HCT116 (cell line): ENCODE results near the gene NEK3. TPM values are rescaled to one million over a fixed set of nuclear protein-coding genes. Genes with fewer than 3 reads are reported as not detected.
"Not testable (repeated sequence)": the region's sequence is repeated elsewhere in the genome, so short reads cannot be mapped to it uniquely, and the experiment has no call there.

Experiments
- ATAC-seq: fragments of 200-7000 bp; cut with Tn5 transposase; 2 replicates; pipeline ENCODE4 v1.9.1; 2020; ENCODE audit warnings: mild to moderate bottlenecking, moderate library complexity
- BruUV-seq: library from RNA; stranded (reverse); fragments of 400-500 nt; replicated peaks from 2 replicates; lab custom pipeline; 2021; lab: Mats Ljungman, UMichigan
- CTCF ChIA-PET: fragments of 300-600 bp; sonication (Branson Sonifier 250); formaldehyde crosslinking; loops from one replicate; lab custom pipeline; 2021; ENCODE audit warnings: antibody characterized with exemption; lab: Charles Lee
- POLR2A ChIA-PET: fragments of 300-600, 350-600 bp; sonication (Branson Sonifier 250); formaldehyde crosslinking; loops from one replicate; lab custom pipeline; 2021; ENCODE audit warnings: antibody characterized with exemption; lab: Charles Lee
- RAD21 ChIA-PET, 2 experiments: fragments of 300-600 bp; sonication (Branson Sonifier 250); formaldehyde crosslinking; loops; one replicate each; lab custom pipeline; 2023; ENCODE audit warnings: low total read pairs in 2 of 2; ENCODE audit not compliant: uncharacterized antibody in 2 of 2, unreplicated experiment in 2 of 2, low non-redundant PET in 1 of 2; lab: Charles Lee
- DNase-seq: peaks from one replicate; pipeline ENCODE4 v3.0.0-alpha.2; 2010; ENCODE audit warnings: low read depth, low spot score
- H2AFZ ChIP-seq: fragments of 200-600 bp; shearing (Covaris generic), sonication (generic); 2 replicates; pipeline ENCODE4 v1.6.1; 2017; ENCODE audit warnings: low read depth, mixed run types, mixed read lengths, antibody characterized with exemption, low read length; ENCODE audit not compliant: poor library complexity, severe bottlenecking
- H3K27ac ChIP-seq: 2 replicates; pipeline ENCODE4 v1.5.1; 2012; ENCODE audit warnings: low read depth, low read length
- H3K27me3 ChIP-seq: fragments of 200-600 bp; sonication (generic); 2 replicates; pipeline ENCODE4 v1.6.1; 2016; ENCODE audit warnings: mixed run types, low read length, mixed read lengths; ENCODE audit not compliant: insufficient read depth
- H3K36me3 ChIP-seq, 2 experiments: fragments of 200-500 bp in 1 of 2; fragments of 200-600 bp in 1 of 2; sonication (Bioruptor generic) in 1 of 2; sonication (generic) in 1 of 2; 2 replicates each; pipeline versions ENCODE4 v1.5.1 to v1.6.1; 2014 to 2016; ENCODE audit warnings: low read length in 2 of 2, inconsistent platforms in 1 of 2, mixed read lengths in 1 of 2, mixed run types in 1 of 2; ENCODE audit not compliant: insufficient read depth in 2 of 2, control insufficient read depth in 1 of 2
- H3K4me1 ChIP-seq, 2 experiments: fragments of 200-600 bp in 1 of 2; sonication (generic) in 1 of 2; 2 replicates each; pipeline versions ENCODE4 v1.5.1 to v1.6.1; 2012 to 2017; ENCODE audit warnings: low read length in 2 of 2, inconsistent platforms in 1 of 2, mild to moderate bottlenecking in 1 of 2, mixed read lengths in 1 of 2, mixed run types in 1 of 2, moderate library complexity in 1 of 2; ENCODE audit not compliant: insufficient read depth in 2 of 2, control insufficient read depth in 1 of 2
- H3K4me2 ChIP-seq: fragments of 200-600 bp; sonication (generic); 2 replicates; pipeline ENCODE4 v1.6.1; 2017; ENCODE audit warnings: mixed run types, low read length, mixed read lengths
- H3K4me3 ChIP-seq, 2 experiments: fragments of 200-600 bp in 1 of 2; sonication (generic) in 1 of 2; replicated peaks in 1 of 2; 2 replicates each; pipeline ENCODE4 v1.5.1; 2011 to 2016; ENCODE audit warnings: low read length in 2 of 2, control low read depth in 1 of 2, low read depth in 1 of 2, mild to moderate bottlenecking in 1 of 2, mixed read lengths in 1 of 2, mixed run types in 1 of 2
- H3K79me2 ChIP-seq: fragments of 200-600 bp; sonication (generic); 2 replicates; pipeline ENCODE4 v1.6.1; 2017; ENCODE audit warnings: mild to moderate bottlenecking, mixed run types, low read length, moderate library complexity, mixed read lengths; ENCODE audit not compliant: insufficient read depth
- H3K9ac ChIP-seq: fragments of 200-600 bp; sonication (generic); 2 replicates; pipeline ENCODE4 v1.6.1; 2016; ENCODE audit warnings: low read length, mixed read lengths
- H3K9me2 ChIP-seq: fragments of 200-600 bp; sonication (generic), shearing (Covaris generic); 2 replicates; pipeline ENCODE4 v1.6.1; 2017; ENCODE audit warnings: mixed run types, mild to moderate bottlenecking, moderate library complexity; ENCODE audit not compliant: insufficient read depth
- H3K9me3 ChIP-seq, 2 experiments: fragments of 200-500 bp in 1 of 2; fragments of 200-600 bp in 1 of 2; sonication (Bioruptor generic) in 1 of 2; sonication (generic) in 1 of 2; 2 replicates each; pipeline ENCODE4 v1.6.1; 2014 to 2017; ENCODE audit warnings: low read length in 2 of 2, mixed read lengths in 2 of 2, inconsistent platforms in 1 of 2, low read depth in 1 of 2, mild to moderate bottlenecking in 1 of 2, mixed run types in 1 of 2, moderate library complexity in 1 of 2; ENCODE audit not compliant: control insufficient read depth in 1 of 2, insufficient read depth in 1 of 2
- H4K20me1 ChIP-seq: fragments of 200-600 bp; sonication (generic), shearing (Covaris generic); 2 replicates; pipeline ENCODE4 v1.6.1; 2017; ENCODE audit warnings: mixed run types, mild to moderate bottlenecking, moderate library complexity; ENCODE audit not compliant: insufficient read depth
- CEBPB ChIP-seq: IDR thresholded peaks from 2 replicates; pipeline ENCODE4 v1.6.1; 2012; ENCODE audit warnings: low read depth
- EGR1 ChIP-seq: IDR thresholded peaks from 2 replicates; pipeline ENCODE4 v1.6.1; 2012; ENCODE audit warnings: low read depth
- EZH2phosphoT487 ChIP-seq: fragments of 200-600 bp; IDR thresholded peaks from 2 replicates; pipeline ENCODE4 v1.6.1; 2018; ENCODE audit warnings: antibody characterized with exemption, borderline replicate concordance
- JUND ChIP-seq: IDR thresholded peaks from 2 replicates; pipeline ENCODE4 v1.6.1; 2012
- POLR2A ChIP-seq: IDR thresholded peaks from 2 replicates; pipeline ENCODE4 v1.7.0; 2011; ENCODE audit warnings: borderline replicate concordance; ENCODE audit not compliant: insufficient read depth, insufficient read length; ENCODE audit errors: extremely low read depth
- intact Hi-C: fragments of 100-400 bp; cut with micrococcal nuclease; formaldehyde crosslinking; loops from 2 replicates; pipeline ENCODE4 v1.10.0; 2022
- total RNA-seq: library from RNA; stranded (reverse); gene quantifications from one replicate; pipeline ENCODE4 v1.2.1, GENCODE V29; 2021; ENCODE audit not compliant: unreplicated experiment
- TF ChIP-seq, protein P1 (sequence below): IDR thresholded peaks from 2 replicates; pipeline ENCODE4 v1.6.1; 2012
- TF ChIP-seq, protein P2 (sequence below): IDR thresholded peaks from 2 replicates; pipeline ENCODE4 v1.6.1; 2012; ENCODE audit warnings: low read depth

Gene NEK3
- total RNA-seq, 1 experiment from 2014 or later = 15.7 TPM

DNA sequence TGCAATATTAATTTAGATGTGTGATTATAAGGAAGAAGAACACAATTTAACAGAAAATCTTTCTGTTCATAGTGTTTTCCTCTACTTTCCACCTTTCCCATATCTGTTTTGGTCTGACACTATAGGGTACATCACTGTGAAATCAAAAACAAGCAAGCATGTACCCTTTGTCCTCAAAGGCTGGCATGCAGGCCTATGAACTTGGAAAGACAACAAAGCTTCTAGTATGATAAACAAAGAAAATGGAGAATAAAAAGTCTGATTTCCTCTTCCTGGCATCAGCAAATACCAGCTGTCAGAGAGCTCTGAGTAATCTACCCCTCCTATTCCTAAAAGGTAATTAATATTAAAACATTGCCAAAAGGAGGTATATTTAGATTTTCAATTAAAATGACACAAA, 5.6 kb upstream of the NEK3 start (continued):
- TF ChIP-seq, protein P1, sequence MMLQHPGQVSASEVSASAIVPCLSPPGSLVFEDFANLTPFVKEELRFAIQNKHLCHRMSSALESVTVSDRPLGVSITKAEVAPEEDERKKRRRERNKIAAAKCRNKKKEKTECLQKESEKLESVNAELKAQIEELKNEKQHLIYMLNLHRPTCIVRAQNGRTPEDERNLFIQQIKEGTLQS = no peak
- TF ChIP-seq EGR1 (no peak), CEBPB (no peak), POLR2A (no peak), EZH2phosphoT487 (no peak), JUND (no peak)
- TF ChIP-seq, protein P2, sequence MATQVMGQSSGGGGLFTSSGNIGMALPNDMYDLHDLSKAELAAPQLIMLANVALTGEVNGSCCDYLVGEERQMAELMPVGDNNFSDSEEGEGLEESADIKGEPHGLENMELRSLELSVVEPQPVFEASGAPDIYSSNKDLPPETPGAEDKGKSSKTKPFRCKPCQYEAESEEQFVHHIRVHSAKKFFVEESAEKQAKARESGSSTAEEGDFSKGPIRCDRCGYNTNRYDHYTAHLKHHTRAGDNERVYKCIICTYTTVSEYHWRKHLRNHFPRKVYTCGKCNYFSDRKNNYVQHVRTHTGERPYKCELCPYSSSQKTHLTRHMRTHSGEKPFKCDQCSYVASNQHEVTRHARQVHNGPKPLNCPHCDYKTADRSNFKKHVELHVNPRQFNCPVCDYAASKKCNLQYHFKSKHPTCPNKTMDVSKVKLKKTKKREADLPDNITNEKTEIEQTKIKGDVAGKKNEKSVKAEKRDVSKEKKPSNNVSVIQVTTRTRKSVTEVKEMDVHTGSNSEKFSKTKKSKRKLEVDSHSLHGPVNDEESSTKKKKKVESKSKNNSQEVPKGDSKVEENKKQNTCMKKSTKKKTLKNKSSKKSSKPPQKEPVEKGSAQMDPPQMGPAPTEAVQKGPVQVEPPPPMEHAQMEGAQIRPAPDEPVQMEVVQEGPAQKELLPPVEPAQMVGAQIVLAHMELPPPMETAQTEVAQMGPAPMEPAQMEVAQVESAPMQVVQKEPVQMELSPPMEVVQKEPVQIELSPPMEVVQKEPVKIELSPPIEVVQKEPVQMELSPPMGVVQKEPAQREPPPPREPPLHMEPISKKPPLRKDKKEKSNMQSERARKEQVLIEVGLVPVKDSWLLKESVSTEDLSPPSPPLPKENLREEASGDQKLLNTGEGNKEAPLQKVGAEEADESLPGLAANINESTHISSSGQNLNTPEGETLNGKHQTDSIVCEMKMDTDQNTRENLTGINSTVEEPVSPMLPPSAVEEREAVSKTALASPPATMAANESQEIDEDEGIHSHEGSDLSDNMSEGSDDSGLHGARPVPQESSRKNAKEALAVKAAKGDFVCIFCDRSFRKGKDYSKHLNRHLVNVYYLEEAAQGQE = no peak
- TF ChIP-seq, all 23 proteins: peak for 0

DNA sequence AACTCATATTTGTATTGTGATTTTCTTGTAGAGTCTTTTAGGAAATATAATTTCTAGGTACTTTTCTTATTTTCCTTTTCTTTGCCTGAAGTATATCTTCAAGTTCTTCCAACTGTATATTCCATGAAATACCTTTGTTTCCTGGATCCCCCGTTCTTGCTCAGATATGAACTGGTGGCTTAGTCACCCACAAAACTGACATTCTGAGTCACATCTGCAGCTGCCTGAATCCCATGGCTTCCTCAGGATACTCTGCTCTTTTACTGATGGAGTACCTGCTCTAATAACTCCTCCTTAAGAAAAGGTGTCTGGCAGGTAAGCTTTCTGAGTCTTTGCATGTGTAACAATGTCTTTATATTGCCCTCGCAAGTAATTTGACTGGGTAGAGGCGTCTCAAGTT, 4.5 kb upstream of the NEK3 start:
- H3K79me2 ChIP-seq, H2AFZ ChIP-seq, POLR2A ChIA-PET, intact Hi-C loops, ATAC-seq, H3K27ac ChIP-seq, H3K36me3 ChIP-seq, H3K9ac ChIP-seq, H3K4me3 ChIP-seq, BruUV-seq, H3K9me2 ChIP-seq, H3K4me2 ChIP-seq, H4K20me1 ChIP-seq, H3K9me3 ChIP-seq, H3K27me3 ChIP-seq, DNase-seq: not testable (repeated sequence)
- peaks cover 19 to 29% of the 10 kb centered on the region in 2 experiments for H3K4me1 ChIP-seq
- ChIA-PET CTCF (interaction anchor here (1.3 kb wide), 1 partner anchor 36 kb away, joined by 3 read pairs; no protein-coding TSS in a partner anchor), RAD21 (interaction anchor here in 1 of 2 experiments (0.6 kb wide), 1 partner anchor 38 kb away, joined by 3 read pairs; no protein-coding TSS in a partner anchor)
